Suppressor macrophage treated with lipopolysaccharide for 1 hour (primary cell): ENCODE data around the gene TRAPPC12.
"Not testable (repeated sequence)": the region's sequence is repeated elsewhere in the genome, so short reads cannot be mapped to it uniquely, and the experiment has no call there.

Experiments used
- DNase-seq, 3 donors: peaks; one replicate each; pipeline ENCODE4 v3.0.0-alpha.2; 2020 to 2022

The TRAPPC12 gene

GRCh38 chr2:3369340-3370181 lies 9.9 kb upstream of the TRAPPC12 start:
- not testable (repeated sequence) for DNase-seq

GRCh38 chr2:3376821-3377220 lies 2.7 kb upstream of the TRAPPC12 start:
- no peak for DNase-seq

GRCh38 chr2:3377279-3377611 lies 2.2 kb upstream of the TRAPPC12 start:
- DNase-seq = peak; percentile 62 to 72 (median 63)

GRCh38 chr2:3377612-3378432 lies 1.7 kb upstream of the TRAPPC12 start, which contains the start of gene EIPR1:
Gene EIPR1 (minus strand): TSS chr2:3377818. CDS start chr2:3377689, 129 bp downstream.
- peak; percentile 97 to 99 (median 99) for DNase-seq

GRCh38 chr2:3379339-3379646 lies 201 bp upstream of the TRAPPC12 start:
- DNase-seq = no peak

- no peak for DNase-seq
Observed at GRCh38 chr2:3386448-3386958, 7.0 kb downstream of the TRAPPC12 start.

GRCh38 chr2:3387011-3387410 lies 7.5 kb downstream of the TRAPPC12 start:
- no peak for DNase-seq

- no peak for DNase-seq
Observed at GRCh38 chr2:3387644-3388411, 8.3 kb downstream of the TRAPPC12 start.

- no peak for DNase-seq
Observed at GRCh38 chr2:3388412-3388738, 8.9 kb downstream of the TRAPPC12 start.

GRCh38 chr2:3389193-3389592 lies 9.7 kb downstream of the TRAPPC12 start:
- DNase-seq = no peak

- DNase-seq = no peak
Observed at GRCh38 chr2:3390041-3390440, 10.5 kb downstream of the TRAPPC12 start.

GRCh38 chr2:3392216-3392615 lies 12.7 kb downstream of the TRAPPC12 start:
- DNase-seq = no peak

GRCh38 chr2:3396920-3397559 lies 17.5 kb downstream of the TRAPPC12 start:
- DNase-seq = no peak

GRCh38 chr2:3398857-3399256 lies 19.4 kb downstream of the TRAPPC12 start:
- DNase-seq = no peak

- DNase-seq = no peak
Observed at GRCh38 chr2:3399381-3399780, 19.9 kb downstream of the TRAPPC12 start.

- no peak for DNase-seq
Observed at GRCh38 chr2:3399829-3400228, 20.3 kb downstream of the TRAPPC12 start.

GRCh38 chr2:3403587-3404334 lies 24.3 kb downstream of the TRAPPC12 start:
- no peak for DNase-seq

GRCh38 chr2:3404349-3404894 lies 24.9 kb downstream of the TRAPPC12 start:
- no peak for DNase-seq

GRCh38 chr2:3405307-3405706 lies 25.8 kb downstream of the TRAPPC12 start:
- no peak for DNase-seq

GRCh38 chr2:3405876-3406275 lies 26.4 kb downstream of the TRAPPC12 start:
- DNase-seq = no peak

- no peak for DNase-seq
Observed at GRCh38 chr2:3406501-3406900, 27.0 kb downstream of the TRAPPC12 start.

- DNase-seq = no peak
Observed at GRCh38 chr2:3408781-3409180, 29.3 kb downstream of the TRAPPC12 start.
